Measurements from ENCODE around the gene PDE6D.
A peak's percentile ranks its signal among the peaks of the same experiment; 100 is the strongest.
"Not testable (repeated sequence)": the region's sequence is repeated elsewhere in the genome, so short reads cannot be mapped to it uniquely, and the experiment has no call there.

The PDE6D gene

DNA sequence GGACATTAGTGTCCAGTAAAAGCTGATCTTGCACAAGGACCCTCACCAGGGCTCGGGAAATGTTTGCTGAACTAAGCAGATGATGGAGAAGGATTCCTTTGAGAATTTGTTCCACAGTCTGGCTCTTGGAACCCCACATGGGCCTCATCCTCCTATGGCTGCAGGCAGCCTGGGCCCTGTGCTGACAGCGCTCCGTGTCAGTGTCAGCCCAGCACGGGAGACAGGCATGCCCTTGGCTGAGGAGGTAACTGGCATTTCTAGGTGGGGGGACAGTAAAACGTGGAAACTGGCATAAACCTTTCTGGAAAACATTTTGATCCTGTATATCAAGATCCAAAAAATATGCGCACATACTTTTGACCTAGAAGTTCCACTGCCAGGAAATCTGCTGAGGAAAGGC lies 62.3 kb downstream of the PDE6D start:
- DNase-seq = no peak

DNA sequence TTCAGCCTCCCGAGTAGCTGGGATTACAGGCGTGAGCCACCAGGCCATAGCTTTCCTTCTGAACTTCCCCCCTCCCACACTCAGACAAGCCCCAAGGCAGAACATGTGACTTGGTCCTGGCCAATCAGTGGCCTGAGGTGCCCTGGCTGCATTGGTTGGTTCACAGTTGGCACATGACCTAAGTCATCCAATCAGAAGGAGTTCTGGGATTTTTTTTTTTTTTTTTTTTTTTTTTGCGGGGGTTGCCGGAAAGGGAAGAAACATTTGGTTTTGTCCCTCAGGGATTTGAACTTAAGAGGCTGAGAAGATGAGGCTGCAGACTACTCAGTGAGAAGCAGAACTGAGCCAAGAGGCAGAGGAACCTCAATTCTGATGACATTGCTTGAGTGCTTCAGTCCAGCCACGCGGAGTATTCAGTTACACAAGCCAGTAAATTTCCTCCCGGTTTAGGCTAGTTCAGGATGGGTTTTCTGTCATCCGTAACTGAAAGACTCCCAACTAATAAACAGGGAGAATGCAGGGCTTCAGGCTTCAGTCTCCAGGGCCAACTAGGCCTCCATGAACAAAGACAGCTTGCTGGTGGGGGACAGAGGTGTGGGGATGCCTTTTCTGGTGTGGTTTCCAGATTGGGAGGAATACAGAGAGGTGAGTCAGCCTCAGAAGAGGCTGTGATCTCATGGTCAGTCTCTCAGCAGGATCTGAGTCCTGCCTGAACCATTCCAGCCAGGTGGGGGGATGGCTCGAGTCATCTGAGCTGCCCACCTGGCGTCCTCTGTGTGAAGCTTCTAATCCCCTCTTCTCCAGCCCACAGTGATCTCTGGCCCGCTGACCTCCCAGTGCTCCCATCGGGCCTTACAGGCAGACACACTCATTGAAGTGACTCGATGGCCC lies 63.6 kb downstream of the PDE6D start:
- DNase-seq = no peak

DNA sequence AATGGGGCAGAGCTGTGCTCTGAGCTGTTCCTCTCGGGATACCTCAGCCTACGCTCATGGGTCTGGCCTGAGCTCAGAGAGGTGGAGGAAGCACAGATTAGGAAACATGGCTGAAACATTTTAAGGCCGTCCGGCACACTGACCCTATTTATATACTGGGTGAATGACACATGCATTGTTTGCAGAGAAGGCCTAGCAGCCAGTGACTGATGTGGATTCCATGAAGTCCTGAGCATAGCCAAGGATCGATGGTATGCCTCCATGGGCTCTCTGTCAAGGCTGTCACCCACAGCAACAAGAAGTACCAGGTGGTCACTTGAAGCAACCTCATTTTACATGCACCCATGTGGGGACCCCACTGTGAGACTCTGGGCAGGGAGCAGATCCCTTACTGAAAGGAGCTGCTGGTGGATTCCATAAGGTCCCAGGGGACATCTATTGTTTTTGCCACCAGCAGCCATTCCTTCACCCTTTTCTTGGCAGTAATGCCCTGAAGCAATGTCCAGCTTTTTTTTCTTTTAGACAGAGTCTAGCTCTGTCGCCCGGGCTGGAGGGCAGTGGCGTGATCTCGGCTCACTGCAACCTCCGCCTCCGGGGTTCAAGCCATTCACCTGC lies 64.3 kb downstream of the PDE6D start:
- no peak for DNase-seq

DNA sequence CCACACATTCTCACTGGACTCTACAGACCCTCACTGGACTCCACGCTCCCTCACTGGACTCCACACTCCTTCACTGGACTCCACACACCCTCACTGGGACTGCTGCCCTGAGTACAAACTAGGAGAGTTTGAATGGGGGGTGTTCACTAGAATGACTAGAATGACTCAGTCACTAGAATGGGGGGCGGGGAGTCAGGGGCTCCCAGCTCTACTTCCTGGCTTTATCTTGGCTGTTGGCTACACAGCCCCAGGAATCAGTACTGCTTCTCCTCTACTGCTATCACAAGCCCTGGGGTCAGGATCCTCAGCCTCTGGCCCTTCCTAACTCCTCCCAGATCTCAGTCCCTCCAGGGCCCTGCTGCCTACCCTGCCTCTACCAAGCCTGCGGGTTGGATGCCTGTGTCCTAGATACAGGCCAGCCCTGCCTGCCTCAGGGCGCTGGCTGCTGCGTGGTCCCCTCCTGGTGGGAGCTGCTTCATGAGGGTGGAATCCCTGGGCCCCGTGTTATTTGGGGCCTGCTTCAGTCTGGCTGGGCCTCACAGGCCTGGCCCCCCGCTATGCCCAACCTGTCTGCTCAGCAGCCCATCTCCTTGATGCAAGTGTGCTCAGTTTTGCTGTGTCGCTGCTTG lies 65.0 kb downstream of the PDE6D start:
- no peak for DNase-seq

- DNase-seq = no peak
Observed at GRCh38 chr2:231715499-231715837, 65.6 kb downstream of the PDE6D start.

GRCh38 chr2:231714639-231715498 lies 66.2 kb downstream of the PDE6D start:
- peak; percentile 38 for DNase-seq

GRCh38 chr2:231713730-231714638 lies 67.1 kb downstream of the PDE6D start:
- peak; percentile 48 for DNase-seq

GRCh38 chr2:231713406-231713729 lies 67.7 kb downstream of the PDE6D start:
- DNase-seq = not testable (repeated sequence)

- DNase-seq = not testable (repeated sequence)
Observed at GRCh38 chr2:231712451-231713021, 68.5 kb downstream of the PDE6D start.

- no peak for DNase-seq
Observed at GRCh38 chr2:231711677-231712450, 69.2 kb downstream of the PDE6D start.

DNA sequence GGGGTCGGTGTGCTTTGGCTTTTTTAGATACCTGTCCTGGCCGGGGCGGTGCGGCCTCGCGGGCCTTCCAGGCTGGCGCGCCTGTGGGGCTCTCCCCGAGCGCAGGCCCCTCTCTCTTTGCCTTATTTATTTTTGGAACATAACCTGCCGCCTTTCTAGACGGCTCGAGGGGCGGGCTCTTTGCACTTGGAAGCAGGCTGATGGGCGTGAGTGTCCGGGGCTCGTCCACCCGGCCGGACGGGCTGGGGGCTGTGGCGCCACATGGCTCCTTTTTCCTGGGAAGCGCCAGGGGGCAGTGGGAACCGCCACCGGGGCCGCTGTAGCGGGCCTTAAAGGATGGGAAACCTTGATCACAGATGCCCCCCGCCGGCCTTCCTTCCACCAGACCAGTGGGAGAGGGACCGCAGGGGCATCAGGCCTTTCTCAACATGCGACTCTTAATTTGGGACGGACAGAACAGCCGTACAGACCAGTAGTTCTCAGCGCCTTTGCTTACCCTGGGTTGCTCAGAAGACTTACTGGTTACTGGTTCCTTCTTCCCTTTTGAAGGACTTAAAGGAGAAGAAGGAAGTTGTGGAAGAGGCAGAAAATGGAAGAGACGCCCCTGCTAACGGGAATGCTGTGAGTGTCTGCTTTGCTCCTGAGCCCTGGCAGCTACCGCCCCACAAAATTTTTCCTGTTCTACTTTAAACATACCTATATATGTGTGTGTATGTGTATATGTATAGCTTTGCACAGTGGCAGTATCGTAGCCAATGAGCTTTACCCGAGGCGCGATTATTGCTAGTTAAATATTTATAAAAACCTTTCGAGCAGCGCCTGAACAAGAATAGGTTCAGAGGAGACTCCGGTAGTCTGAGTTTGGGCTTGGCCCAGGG lies 70.0 kb downstream of the PDE6D start:
- no peak for DNase-seq

DNA sequence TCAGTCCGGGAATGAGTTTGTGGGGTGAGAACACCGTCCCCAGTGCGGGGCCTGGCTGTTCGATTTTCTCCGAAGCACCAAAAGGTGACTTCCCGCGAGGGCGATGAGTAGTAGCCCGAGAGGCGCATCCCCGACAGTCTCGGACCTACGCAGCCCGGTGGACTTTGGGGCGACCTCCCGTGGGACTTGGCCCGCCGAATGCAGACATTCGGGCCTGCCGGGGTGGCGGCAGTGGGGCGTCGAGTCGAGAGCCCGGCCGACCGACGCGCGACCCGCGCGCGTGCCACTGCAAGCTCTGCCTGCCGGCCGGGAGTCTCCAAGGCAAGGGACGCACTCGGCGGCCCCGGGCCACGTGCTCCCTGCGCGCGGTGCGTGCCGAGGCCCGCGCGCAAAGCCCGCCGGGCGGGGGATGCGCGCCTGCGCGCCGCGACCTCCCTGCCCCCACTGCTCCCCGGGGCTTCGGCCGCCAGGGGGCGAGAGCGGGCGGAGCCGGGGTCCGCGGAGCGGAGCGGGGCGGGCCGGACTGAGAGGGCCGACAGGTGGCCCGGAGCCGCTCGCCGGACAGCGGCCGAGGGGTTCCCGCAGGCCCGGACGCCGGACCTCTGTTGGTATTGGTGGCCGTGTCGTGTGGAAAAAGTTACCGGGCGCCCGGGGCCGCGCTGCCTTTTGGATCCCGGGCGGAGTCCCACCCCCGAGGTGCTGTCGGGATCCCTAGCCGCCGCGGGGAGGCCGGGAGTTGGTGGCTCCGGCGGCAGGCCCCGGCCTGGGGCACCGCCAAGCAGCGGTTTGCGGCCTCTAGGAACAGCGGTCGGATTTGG lies 70.9 kb downstream of the PDE6D start:
- DNase-seq = no peak

- DNase-seq = no peak
Observed at GRCh38 chr2:231709636-231709980, 71.5 kb downstream of the PDE6D start.

DNA sequence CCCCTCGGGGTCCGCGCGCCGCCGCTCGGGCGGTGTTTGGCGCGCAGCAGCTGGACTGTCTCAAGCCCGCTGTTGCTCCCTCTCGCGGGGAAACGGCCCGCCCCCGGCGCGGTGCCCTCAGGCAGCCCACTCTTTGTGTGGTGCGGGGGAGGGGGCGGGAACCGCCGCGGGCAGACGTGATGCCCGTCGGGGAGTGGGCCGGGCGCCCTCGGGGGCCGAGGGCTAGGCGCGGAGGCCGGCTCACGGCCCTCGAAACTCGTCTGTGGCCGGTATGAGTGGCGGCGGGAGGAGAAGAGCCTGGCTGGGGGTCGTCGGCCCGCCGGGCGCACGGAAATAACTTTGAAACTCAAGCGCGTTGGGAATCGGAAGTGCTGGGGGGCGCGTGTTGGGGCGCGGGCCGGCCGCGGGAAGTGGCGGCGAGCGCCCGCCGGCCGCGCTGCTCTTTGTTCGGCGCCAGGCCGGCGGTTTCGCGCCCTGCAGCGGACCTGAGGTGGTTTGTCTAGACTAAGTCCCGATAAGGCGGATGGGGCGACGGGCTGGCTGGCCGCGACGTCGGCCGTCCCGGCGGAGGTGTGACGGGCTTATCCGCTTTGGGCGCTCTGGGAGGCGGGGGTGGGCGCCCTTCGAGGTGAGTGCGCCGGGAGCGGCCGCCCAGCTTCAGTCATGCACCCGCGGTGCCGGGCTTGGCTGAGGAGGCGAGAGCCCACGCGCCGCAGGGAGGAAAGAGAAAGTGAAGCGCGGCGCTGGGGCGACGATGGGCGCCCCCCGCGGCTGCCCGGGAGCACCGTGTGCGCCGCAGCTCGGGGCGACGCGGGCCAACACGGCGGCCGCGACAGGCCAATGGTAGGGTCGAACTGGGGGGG lies 72.1 kb downstream of the PDE6D start:
- no peak for DNase-seq

DNA sequence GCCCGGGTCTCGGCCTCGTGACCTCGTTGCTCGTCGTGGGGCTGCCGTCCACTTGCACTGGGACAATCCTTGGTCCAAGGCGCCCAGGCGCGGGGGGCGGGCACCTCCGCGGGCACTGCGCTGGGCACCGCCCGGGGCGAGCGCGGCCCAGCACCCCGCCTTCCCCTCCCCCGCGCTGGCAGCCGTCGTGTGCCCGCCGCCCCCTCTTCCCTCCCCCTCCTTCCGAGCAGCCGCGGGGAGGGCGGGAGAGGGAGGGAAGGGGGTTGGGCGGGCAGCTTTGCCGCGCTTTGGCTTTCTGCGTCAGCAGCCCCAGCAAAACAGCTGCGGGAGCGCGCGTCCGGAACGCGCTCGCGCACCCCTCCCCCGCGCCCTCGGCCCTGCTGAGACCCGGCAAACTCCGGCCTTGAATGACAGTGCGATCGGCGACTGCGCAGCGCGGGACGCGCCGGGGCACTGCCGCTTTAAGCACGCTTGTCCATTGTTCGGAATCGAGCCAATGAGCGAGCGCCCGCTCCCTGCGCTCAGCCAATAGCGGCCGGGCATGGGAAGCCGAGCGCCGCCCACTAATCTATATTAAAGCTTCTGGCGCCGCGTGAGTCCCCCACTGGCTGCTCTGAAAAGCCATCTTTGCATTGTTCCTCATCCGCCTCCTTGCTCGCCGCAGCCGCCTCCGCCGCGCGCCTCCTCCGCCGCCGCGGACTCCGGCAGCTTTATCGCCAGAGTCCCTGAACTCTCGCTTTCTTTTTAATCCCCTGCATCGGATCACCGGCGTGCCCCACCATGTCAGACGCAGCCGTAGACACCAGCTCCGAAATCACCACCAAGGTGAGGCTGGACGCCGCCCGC lies 72.9 kb downstream of the PDE6D start, which contains the start of gene PTMA:
TSS of gene PTMA (plus strand) at position 599 of the 846 bp plus-strand sequence. CDS start at position 781, 182 bp downstream.
- DNase-seq = peak; percentile 98

DNA sequence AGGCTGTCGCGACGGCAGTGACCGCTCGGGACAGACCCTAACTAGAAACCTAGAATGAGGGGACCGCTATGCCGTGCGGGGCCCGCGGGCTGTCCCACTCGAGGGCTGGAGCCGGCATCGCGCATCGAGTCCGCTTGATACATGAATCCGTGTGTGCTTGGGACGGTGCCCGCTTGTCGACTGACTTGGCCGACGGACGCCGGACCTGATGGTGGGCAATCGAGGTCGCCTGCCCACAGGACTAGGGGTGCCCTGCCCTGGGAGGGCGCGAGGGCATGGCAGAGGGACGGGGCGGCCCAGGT lies 73.5 kb downstream of the PDE6D start:
- DNase-seq = no peak

Measured in amniotic stem cell (primary cell).